ENCODE measurements around the gene PIP4K2A.
"Not testable (repeated sequence)": the region's sequence is repeated elsewhere in the genome, so short reads cannot be mapped to it uniquely, and the experiment has no call there.

Gene PIP4K2A

GRCh38 chr10:22693860-22694259 lies 20.5 kb downstream of the PIP4K2A start:
- DNase-seq (ENCODE audit: low spot score), result no peak

DNA sequence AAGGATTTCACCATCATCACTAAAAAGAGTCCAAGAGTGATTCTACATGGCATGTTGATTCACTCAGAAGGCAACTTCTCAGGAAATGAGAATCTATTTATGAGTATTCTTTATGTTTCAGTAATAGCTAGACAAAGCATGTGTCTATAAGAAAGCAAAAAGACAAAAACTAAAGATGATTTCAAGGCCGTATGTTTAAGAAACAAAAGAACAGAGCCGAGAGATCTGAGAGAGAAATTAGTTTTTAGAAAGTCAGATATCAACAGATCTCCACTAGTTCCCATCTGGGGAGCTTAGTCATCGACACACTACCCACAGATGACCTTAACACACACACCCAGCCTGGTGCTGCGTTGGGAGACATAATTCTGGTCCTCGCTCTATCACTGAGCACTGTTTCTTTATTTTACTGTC lies 21.0 kb downstream of the PIP4K2A start:
- DNase-seq (ENCODE audit: low spot score), result no peak

- not testable (repeated sequence) for DNase-seq (ENCODE audit: low spot score)
Measured at GRCh38 chr10:22692119-22692518, 22.3 kb downstream of the PIP4K2A start.

DNA sequence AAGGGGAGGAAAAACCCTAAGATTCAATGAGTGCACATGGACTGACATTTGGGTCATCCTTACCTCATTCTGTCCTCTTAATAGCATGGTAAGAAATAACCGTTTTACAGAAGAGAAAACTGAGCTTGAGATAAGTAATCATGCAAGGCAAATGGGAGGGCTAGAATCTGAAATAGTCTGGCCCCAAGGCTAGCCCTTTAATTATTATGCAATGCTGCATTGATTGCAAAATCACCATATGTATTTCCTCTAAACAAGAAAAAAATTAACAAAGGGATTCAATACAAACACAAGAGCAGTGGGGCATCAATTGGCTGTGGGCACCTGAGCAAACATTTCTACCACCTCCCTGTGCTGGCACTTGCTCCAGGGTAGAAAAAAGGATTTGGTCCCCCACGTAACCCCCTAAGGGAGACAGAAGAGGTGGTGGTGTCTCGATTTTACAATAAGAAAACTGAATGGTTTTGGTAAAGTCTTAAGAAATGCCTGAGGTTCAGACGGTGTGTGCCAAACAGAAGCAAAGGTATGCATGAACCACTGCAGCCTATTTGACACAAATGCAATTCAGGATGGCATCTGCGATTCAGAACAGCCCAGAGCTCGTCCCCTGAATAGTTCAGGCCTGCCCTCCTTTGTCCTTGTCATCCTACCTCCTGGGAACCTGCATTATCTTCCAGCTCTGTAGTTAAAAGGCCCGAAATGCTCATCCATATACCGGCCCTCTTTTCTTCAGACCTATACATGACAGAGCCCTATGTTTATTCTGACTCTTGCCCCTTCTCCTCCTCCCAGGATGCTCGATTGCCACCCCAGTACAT lies 23.6 kb downstream of the PIP4K2A start:
- DNase-seq (ENCODE audit: low spot score), result no peak

DNA sequence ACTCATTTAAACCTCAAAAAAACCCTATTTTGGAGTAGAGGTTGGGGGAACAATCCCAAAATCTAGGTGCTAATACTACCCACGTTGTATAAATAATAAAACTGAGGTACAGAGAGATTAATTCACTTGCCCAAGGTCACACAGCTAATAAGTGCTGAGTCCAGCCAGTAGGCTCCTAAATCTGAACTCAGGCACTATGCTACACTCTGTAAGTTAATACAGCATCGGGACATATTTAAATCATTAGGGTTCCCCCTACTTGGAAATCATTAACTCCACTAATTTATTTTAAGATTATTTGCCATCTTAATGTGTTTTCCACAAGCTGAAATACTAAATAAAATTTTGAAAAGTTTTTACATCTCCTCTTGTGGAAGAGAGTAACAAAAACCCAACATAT lies 24.2 kb downstream of the PIP4K2A start:
- no peak for DNase-seq (ENCODE audit: low spot score)

- DNase-seq (ENCODE audit: low spot score), result no peak
Measured at GRCh38 chr10:22686347-22686746, 28.0 kb downstream of the PIP4K2A start.

DNA sequence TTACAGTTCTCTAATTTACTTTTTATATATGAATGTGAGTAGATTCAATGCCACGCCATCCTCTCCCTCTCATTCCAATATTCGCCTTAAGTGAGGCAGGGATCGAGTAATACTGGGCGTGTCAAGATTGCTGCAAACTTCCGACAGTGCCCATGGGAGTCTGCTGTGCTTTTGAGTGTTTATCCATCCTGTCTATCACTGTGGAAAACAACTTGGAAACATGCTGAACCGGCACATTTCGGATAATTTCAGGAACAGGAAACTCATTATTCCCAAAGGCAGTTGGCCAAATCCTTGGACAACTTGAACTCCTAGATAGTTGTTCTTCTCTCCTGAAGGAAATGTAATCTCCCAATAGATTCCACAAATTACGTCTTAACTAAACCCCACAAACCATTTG lies 28.5 kb downstream of the PIP4K2A start:
- no peak for DNase-seq (ENCODE audit: low spot score)

- no peak for DNase-seq (ENCODE audit: low spot score)
Measured at GRCh38 chr10:22684699-22685098, 29.7 kb downstream of the PIP4K2A start.

- no peak for DNase-seq (ENCODE audit: low spot score)
Measured at GRCh38 chr10:22683140-22683389, 31.3 kb downstream of the PIP4K2A start.

GRCh38 chr10:22682237-22683139 lies 31.9 kb downstream of the PIP4K2A start:
- DNase-seq (ENCODE audit: low spot score), result no peak

GRCh38 chr10:22681783-22682183 lies 32.6 kb downstream of the PIP4K2A start:
- DNase-seq (ENCODE audit: low spot score), result no peak

DNA sequence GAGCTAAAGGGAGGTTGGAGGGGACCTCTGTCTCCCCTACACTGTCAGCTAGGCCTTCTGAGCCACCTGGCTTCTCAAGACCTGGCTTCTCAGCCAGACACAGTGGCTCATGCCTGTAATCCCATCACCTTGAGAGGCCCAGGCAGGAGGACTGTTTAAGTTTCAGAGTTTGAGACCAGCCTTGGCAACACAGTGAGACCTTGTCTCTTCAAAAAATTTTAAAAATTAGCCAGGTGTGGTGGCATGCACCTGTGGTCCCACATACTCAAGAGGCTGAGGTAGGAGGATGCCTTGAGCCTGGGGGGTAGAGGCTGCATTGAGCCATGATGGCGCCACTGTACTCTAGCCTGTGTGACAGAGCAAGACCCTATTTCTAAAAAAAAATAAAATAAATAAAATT lies 33.1 kb downstream of the PIP4K2A start:
- no peak for DNase-seq (ENCODE audit: low spot score)

GRCh38 chr10:22679608-22680007 lies 34.8 kb downstream of the PIP4K2A start:
- no peak for DNase-seq (ENCODE audit: low spot score)

- no peak for DNase-seq (ENCODE audit: low spot score)
Measured at GRCh38 chr10:22677333-22677732, 37.0 kb downstream of the PIP4K2A start.

DNA sequence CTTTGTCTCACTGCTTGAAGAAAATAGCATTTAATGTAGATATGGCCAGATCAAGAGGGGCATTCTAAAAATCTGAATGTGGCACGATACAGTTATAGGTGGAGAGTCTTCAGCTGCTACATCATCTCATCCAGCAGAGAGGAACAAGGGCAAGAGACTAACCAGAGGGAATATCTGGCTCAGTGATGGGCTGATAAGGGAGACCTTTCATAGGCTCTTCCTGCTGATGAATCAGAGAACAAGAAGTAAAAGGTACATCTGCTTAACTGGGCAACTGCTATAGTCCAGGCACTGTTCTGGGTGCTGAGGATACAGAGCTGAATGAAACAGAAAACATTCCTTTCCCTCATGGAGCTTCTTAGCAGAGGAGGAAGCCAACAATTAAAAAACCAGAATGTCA lies 37.9 kb downstream of the PIP4K2A start:
- DNase-seq (ENCODE audit: low spot score), result no peak

DNA sequence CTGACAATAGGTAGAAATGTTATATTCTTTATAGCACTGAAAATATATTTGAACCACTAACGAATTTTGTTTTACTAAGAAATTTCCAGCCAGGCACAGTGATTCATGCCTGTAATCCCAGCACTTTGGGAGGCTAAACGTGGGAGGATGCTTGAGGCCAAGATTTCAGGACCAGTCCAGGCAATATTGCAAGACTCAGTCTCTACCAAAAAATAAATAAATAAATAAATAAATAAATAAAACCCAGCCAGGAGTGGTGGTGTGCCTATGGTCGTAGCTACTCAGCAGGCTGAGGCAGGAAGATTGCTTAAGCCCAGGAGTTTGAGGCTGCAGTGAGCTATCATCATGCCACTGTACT lies 39.8 kb downstream of the PIP4K2A start:
- no peak for DNase-seq (ENCODE audit: low spot score)

DNA sequence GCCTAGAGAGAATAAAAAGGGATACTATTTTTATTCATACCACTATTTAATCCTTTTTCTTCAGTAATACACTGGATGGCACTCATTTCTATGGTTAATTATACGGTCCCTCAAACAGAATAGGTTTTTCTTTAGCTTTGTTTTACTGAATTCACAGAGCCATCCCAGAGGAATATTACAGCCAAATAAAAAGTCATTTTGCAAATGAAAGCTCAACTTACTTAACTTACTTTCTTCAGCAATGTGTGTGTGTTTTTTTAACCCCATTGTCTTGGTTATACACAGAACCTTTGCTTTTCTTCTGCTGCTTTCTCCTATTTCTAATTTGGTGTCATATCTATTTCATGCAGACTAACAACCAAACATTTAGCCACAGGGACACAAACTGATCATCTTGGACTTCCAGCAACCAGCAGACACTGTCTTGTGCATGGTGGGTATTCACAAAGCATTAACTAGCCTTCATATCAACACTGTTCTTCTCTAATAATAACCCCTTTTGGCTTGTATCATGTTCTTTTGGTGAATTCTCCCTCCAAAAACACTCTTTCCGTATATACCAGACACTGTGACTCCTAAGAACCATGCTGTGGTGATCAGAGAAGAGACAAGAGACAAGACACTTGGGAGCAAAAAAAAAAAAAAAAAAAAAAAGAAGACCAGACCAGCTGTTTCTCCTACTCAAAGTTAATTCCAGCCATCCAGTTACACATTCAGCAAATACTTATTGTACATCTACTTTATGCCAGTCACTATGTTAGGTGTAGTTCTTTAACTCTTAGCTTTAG lies 40.4 kb downstream of the PIP4K2A start:
- DNase-seq (ENCODE audit: low spot score), result no peak

GRCh38 chr10:22673091-22673392 lies 41.3 kb downstream of the PIP4K2A start:
- DNase-seq (ENCODE audit: low spot score), result no peak

DNA sequence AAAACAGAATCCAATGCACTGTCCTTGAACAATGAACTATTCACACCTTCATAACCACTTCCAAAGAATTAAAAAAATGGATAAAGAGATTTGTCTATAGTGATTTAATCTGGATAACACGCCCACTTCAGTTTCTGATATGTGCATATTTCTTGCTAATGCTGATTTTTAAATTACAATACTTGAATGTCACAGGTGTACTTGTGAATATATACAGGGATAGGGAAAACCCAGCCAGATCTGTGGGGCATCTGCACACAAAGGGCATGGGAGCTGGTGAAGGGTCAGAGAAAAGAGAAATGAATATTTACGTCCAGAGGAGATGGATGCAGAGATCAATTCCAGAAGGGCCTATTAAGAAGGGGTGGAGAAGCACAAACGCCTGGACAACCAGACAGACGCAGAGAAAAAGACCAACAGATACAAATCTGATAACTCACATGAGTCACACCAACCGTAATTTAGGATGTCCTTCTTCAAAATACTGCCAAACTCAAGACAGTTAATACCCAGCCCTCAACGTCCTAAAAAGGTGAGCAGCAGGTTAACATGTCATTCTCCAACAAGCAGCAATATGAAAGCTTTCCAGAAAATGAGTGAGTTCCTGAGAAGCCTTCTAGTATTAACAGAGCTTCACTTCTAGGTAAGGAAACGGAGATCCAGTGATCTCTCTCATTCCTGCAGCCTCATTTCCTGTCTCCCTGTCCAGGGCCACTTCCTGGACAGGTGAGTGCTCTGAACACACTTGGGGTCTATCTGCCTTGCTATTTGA lies 41.9 kb downstream of the PIP4K2A start:
- DNase-seq (ENCODE audit: low spot score), result no peak

- peak; percentile 83 for DNase-seq (ENCODE audit: low spot score)
Measured at GRCh38 chr10:22670788-22671187, 43.6 kb downstream of the PIP4K2A start.

GRCh38 chr10:22669163-22669711 lies 45.1 kb downstream of the PIP4K2A start:
- DNase-seq (ENCODE audit: low spot score), result no peak

DNA sequence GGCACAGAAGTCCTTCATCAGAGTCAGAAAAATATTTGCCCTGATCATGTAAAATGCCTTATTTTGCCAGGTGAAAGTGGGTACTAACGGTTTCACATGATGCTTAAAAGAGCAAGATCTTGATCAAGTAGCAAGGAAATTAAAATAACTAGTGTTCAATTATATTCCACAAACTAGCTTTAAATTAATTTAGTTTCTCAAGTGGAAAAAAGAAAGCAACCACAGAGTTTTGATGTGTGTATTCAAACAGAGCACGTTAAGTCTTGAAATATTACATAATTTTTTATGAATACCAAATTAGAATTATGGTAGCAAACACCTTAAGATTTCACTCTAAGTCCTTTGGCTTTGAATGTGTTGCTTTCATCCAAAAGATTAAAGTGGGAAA lies 47.3 kb downstream of the PIP4K2A start:
- DNase-seq (ENCODE audit: low spot score), result no peak
